ENCODE results near the gene TIMP2.
"Not testable (repeated sequence)": the region's sequence is repeated elsewhere in the genome, so short reads cannot be mapped to it uniquely, and the experiment has no call there.

DNA sequence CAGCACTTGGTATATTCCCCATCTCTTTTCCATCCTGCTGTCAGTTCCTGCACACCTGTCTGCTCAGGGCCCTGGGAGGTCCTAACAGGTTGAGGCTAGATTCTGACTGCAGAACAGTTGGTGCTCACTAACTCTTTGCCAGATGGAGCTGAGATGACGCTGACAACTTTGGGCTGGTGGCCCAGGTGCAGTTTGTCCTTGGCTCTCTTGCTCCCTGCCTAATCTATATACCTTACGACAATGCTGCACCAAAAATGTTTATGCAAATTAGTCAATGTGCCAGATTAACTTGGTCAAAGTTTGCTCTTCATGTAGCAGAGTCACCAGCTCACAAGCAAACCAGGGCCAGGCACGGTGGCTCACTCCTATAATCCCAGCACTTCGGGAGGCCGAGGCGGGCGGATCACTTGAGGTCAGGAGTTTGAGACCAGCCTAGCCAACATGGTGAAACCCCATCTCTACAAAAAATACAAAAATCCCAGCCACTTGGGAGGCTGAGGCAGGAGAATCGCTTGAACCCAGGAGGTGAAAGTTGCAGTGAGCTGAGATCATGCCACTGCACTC, 48.2 kb downstream of the TIMP2 start:
- TF ChIP-seq POLR2A (IDR thresholded peaks at IDR 0.05; ENCODE audit: low read length); GATA1 (IDR thresholded peaks at IDR 0.05; ENCODE audit: low read depth, low read length): not testable (repeated sequence)

Measured in erythroblast (primary cell).